HepG2 (cell line): ENCODE data around the gene ATRAID. TPM values are rescaled to one million over a fixed set of nuclear protein-coding genes. Genes with fewer than 3 reads are reported as not detected.

Experiments used
- PAXIP1 ChIP-seq: sonication (generic); formaldehyde crosslinking; conservative IDR thresholded peaks from 2 replicates; pipeline ENCODE4 v1.4.0; 2020; ENCODE audit warnings: mild to moderate bottlenecking, missing genetic modification reagents, moderate library complexity
- ZBED4 ChIP-seq: sonication (generic); formaldehyde crosslinking; IDR thresholded peaks from 2 replicates; pipeline ENCODE4 v1.4.0; 2020; ENCODE audit warnings: missing genetic modification reagents, borderline replicate concordance
- ZBTB4 ChIP-seq: sonication (generic); formaldehyde crosslinking; IDR thresholded peaks from 2 replicates; pipeline ENCODE4 v1.4.0; 2020; ENCODE audit warnings: missing genetic modification reagents, mild to moderate bottlenecking, borderline replicate concordance
- ZMAT3 ChIP-seq: sonication (generic); formaldehyde crosslinking; conservative IDR thresholded peaks from 2 replicates; pipeline ENCODE4 v1.7.0; 2021; ENCODE audit warnings: missing genetic modification reagents
- ZNF318 ChIP-seq: sonication (generic); formaldehyde crosslinking; IDR thresholded peaks from 2 replicates; pipeline ENCODE4 v1.4.0; 2020; ENCODE audit warnings: mild to moderate bottlenecking, missing genetic modification reagents
- ZSCAN9 ChIP-seq: IDR thresholded peaks from 2 replicates; pipeline ENCODE4 v1.6.1; 2016; ENCODE audit warnings: borderline replicate concordance
- polyA plus RNA-seq, 8 experiments: library from polyadenylated mRNA; depleted of rRNA in 3 of 8; stranded (reverse) in 7 of 8; unstranded in 1 of 8; fragments of >200 nt; fragmentation: Illumina TruSeq in 4 of 8; extraction: Trizol in 4 of 8; gene quantifications; 2 replicates each; pipeline versions ENCODE4 v1.2.1 to v1.2.3, GENCODE V29; 2011 to 2016; ENCODE audit warnings: low read depth in 4 of 8, missing spikeins in 1 of 8, mixed read lengths in 1 of 8; ENCODE audit not compliant: insufficient read depth in 1 of 8
- total RNA-seq, 5 experiments: library from RNA; depleted of rRNA; stranded (reverse); fragments of >200 nt; fragmentation: Illumina TruSeq; extraction: Trizol; gene quantifications; 2 replicates each; pipeline ENCODE4 v1.2.3, GENCODE V29; 2016; ENCODE audit warnings: low read depth in 1 of 5

ATRAID gene
- total and polyA plus RNA-seq, 2 of the 13 experiments (the other 11 are each of a cell fraction or from before 2014, with no cell fraction given) = 207 to 382 TPM

GRCh38 chr2:27162151-27163121, 49.4 kb upstream of the ATRAID start (continued):
- TF ChIP-seq ZBTB4 (CRISPR knock-in tag) (0 out of 2 replicates have a peak, but pooled peaks have one; percentile 29), ZNF318 (CRISPR knock-in tag) (peak; percentile 64; the same call in 1 of the 2 replicates), ZSCAN9 (CRISPR knock-in tag) (0 out of 2 replicates have a peak, but pooled peaks have one; percentile 14), PAXIP1 (CRISPR knock-in tag) (0 out of 2 replicates have a peak, but pooled peaks have one; percentile 16), ZMAT3 (CRISPR knock-in tag) (no peak), ZBED4 (CRISPR knock-in tag) (0 out of 2 replicates have a peak, but pooled peaks have one; percentile 12)
